IPS DF 6.9 (cell line): ENCODE results near the gene SPOCK1.
"Not testable (repeated sequence)": the region's sequence is repeated elsewhere in the genome, so short reads cannot be mapped to it uniquely, and the experiment has no call there.

Source experiments
- DNase-seq: peaks from one replicate; pipeline ENCODE4 v3.0.0-alpha.2; 2013; ENCODE audit warnings: low read depth, low spot score
- H3K27ac ChIP-seq: one replicate; pipeline ENCODE4 v1.5.1; 2013; ENCODE audit warnings: low read length, control low read depth
- H3K27me3 ChIP-seq: 2 replicates; pipeline ENCODE4 v1.6.1; 2013; ENCODE audit warnings: mild to moderate bottlenecking, low read length; ENCODE audit not compliant: control insufficient read depth, insufficient read depth
- H3K36me3 ChIP-seq: 2 replicates; pipeline ENCODE4 v1.6.1; 2013; ENCODE audit warnings: low read length; ENCODE audit not compliant: control insufficient read depth, insufficient read depth
- H3K4me1 ChIP-seq: 2 replicates; pipeline ENCODE4 v1.6.1; 2013; ENCODE audit warnings: low read length; ENCODE audit not compliant: control insufficient read depth, insufficient read depth
- H3K4me3 ChIP-seq: 2 replicates; pipeline ENCODE4 v1.5.1; 2013; ENCODE audit warnings: mild to moderate bottlenecking, low read length
- H3K9me3 ChIP-seq: 2 replicates; pipeline ENCODE4 v1.6.1; 2013; ENCODE audit warnings: low read length, inconsistent platforms; ENCODE audit not compliant: control insufficient read depth, insufficient read depth
- WGBS: extraction: QIAGEN DNeasy Blood & Tissue Kit; methylation state at CpG from one replicate; pipeline ENCODE4 v1.1.7; 2013; ENCODE audit warnings: mixed read lengths, missing lambda C conversion rate; ENCODE audit not compliant: insufficient read length, insufficient coverage; 5-methylcytosine and 5-hydroxymethylcytosine counted together

The SPOCK1 gene

GRCh38 chr5:137260820-137261695 is 238.1 kb downstream of the SPOCK1 start:
- H3K9me3 ChIP-seq, result no peaks in the 10 kb centered on the region
- WGBS, result no CpG with 5 or more reads among the region's 5 CpGs
- no peaks in the 10 kb centered on the region for H3K4me1 ChIP-seq
- H3K27me3 ChIP-seq, result no peaks in the 10 kb centered on the region
- no peaks in the 10 kb centered on the region for H3K36me3 ChIP-seq
- DNase-seq, result no peak
- no peak overlapping the region for H3K4me3 ChIP-seq
- H3K27ac ChIP-seq, result no peak overlapping the region

- not testable (repeated sequence) for H3K27ac ChIP-seq, H3K4me1 ChIP-seq, H3K27me3 ChIP-seq, H3K4me3 ChIP-seq, H3K9me3 ChIP-seq, DNase-seq, H3K36me3 ChIP-seq
- no CpG with 5 or more reads among the region's 2 CpGs for WGBS
Observed at GRCh38 chr5:137259115-137259514, 240.0 kb downstream of the SPOCK1 start.

- no CpG with 5 or more reads among the region's 9 CpGs for WGBS
- Histone ChIP-seq H3K27me3 (no peaks in the 10 kb centered on the region), H3K9me3 (no peaks in the 10 kb centered on the region), H3K4me1 (no peaks in the 10 kb centered on the region), H3K4me3 (no peak overlapping the region), H3K36me3 (no peaks in the 10 kb centered on the region), H3K27ac (no peak overlapping the region)
- no peak for DNase-seq
Observed at GRCh38 chr5:137254119-137255090, 244.7 kb downstream of the SPOCK1 start.

GRCh38 chr5:137252512-137252911 is 246.6 kb downstream of the SPOCK1 start:
- H3K27ac ChIP-seq, result no peak overlapping the region
- no peak for DNase-seq

GRCh38 chr5:137250421-137250820 is 248.7 kb downstream of the SPOCK1 start:
- H3K4me1 ChIP-seq, result no peaks in the 10 kb centered on the region
- no peak overlapping the region for H3K4me3 ChIP-seq
- no peaks in the 10 kb centered on the region for H3K27me3 ChIP-seq
- no peaks in the 10 kb centered on the region for H3K36me3 ChIP-seq
- H3K27ac ChIP-seq, result no peak overlapping the region
- WGBS, result no CpG with 5 or more reads among the region's 6 CpGs
- H3K9me3 ChIP-seq, result no peaks in the 10 kb centered on the region
- DNase-seq, result no peak

More at GRCh38 chr5:137252512-137252911, 246.6 kb downstream of the SPOCK1 start:
- no peaks in the 10 kb centered on the region for H3K36me3 ChIP-seq
- no peak overlapping the region for H3K4me3 ChIP-seq
- WGBS, result no CpG with 5 or more reads among the region's 2 CpGs
- H3K27me3 ChIP-seq, result no peaks in the 10 kb centered on the region
- H3K9me3 ChIP-seq, result no peaks in the 10 kb centered on the region
- H3K4me1 ChIP-seq, result no peaks in the 10 kb centered on the region

- Histone ChIP-seq H3K36me3 (no peaks in the 10 kb centered on the region), H3K27me3 (no peaks in the 10 kb centered on the region), H3K27ac (no peak overlapping the region), H3K9me3 (no peaks in the 10 kb centered on the region), H3K4me3 (no peak overlapping the region), H3K4me1 (no peaks in the 10 kb centered on the region)
- DNase-seq, result no peak
- WGBS, result no CpG with 5 or more reads among the region's 3 CpGs
Observed at GRCh38 chr5:137248527-137248926, 250.6 kb downstream of the SPOCK1 start.

GRCh38 chr5:137245438-137245837 is 253.7 kb downstream of the SPOCK1 start:
- no peaks in the 10 kb centered on the region for H3K36me3 ChIP-seq
- H3K27me3 ChIP-seq, result no peaks in the 10 kb centered on the region
- WGBS, result no CpG with 5 or more reads among the region's 2 CpGs
- no peaks in the 10 kb centered on the region for H3K9me3 ChIP-seq
- H3K27ac ChIP-seq, result no peak overlapping the region
- DNase-seq, result no peak
- H3K4me1 ChIP-seq, result no peaks in the 10 kb centered on the region
- H3K4me3 ChIP-seq, result no peak overlapping the region

GRCh38 chr5:137240285-137240684 is 258.8 kb downstream of the SPOCK1 start:
- no CpG with 5 or more reads among the region's 2 CpGs for WGBS
- no peak overlapping the region for H3K4me3 ChIP-seq
- no peaks in the 10 kb centered on the region for H3K36me3 ChIP-seq
- no peaks in the 10 kb centered on the region for H3K4me1 ChIP-seq
- no peak for DNase-seq
- no peaks in the 10 kb centered on the region for H3K9me3 ChIP-seq
- H3K27me3 ChIP-seq, result no peaks in the 10 kb centered on the region
- no peak overlapping the region for H3K27ac ChIP-seq

- H3K4me3 ChIP-seq, result no peak overlapping the region
- no peaks in the 10 kb centered on the region for H3K36me3 ChIP-seq
- H3K4me1 ChIP-seq, result no peaks in the 10 kb centered on the region
- H3K27ac ChIP-seq, result no peak overlapping the region
- WGBS, result no CpG with 5 or more reads among the region's 5 CpGs
- no peaks in the 10 kb centered on the region for H3K9me3 ChIP-seq
- DNase-seq, result no peak
- H3K27me3 ChIP-seq, result no peaks in the 10 kb centered on the region
Observed at GRCh38 chr5:137236849-137237507, 262.1 kb downstream of the SPOCK1 start.

- H3K4me3 ChIP-seq, result no peak overlapping the region
- no peak for DNase-seq
- H3K27me3 ChIP-seq, result no peaks in the 10 kb centered on the region
- H3K36me3 ChIP-seq, result no peaks in the 10 kb centered on the region
- no CpG with 5 or more reads among the region's 2 CpGs for WGBS
- H3K4me1 ChIP-seq, result no peaks in the 10 kb centered on the region
- no peaks in the 10 kb centered on the region for H3K9me3 ChIP-seq
- H3K27ac ChIP-seq, result no peak overlapping the region
Observed at GRCh38 chr5:137236252-137236651, 262.9 kb downstream of the SPOCK1 start.
